ENCODE data around the gene F12. TPM values are rescaled to one million over a fixed set of nuclear protein-coding genes. Genes with fewer than 3 reads are reported as not detected.
"Not testable (repeated sequence)": the region's sequence is repeated elsewhere in the genome, so short reads cannot be mapped to it uniquely, and the experiment has no call there.

The F12 gene
- total RNA-seq, 1 donor from 2014 or later = 0.51 TPM

DNA sequence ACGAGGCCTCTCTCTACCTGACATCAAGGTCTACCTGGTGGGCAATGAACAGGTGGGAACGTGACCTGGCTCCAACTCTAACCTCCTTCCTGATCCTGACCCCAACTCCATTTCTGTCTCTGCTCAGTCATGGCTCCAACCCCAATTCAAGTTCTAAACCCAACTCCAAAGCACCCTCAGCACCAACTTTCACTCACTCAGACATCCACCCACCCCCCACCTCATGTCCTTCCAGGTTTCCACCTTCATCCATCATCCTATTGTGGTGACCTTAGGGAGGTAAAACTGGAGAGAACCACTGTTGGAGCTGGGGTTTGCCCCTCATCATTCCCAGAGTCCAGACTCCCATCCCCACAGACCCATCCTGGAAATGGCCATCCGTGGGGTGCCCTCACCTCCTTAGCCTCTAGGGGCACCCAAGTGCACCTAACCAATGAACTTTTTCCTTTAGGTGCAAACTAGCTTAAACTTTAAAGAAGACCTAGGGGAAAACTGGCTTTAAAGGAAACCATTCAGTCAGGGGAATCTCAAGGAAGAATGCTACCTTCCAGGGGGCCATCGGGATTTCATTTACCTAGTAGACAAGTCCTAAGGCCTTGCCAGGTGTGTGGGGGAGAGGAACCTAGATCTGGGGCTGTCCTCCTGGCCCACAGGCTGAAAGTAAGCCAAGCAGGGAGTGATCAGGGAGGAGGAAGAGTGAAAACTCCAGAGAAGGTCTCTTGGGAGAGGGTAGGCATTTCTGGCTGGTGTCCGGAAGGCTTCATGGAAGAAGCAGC lies 40.3 kb downstream of the F12 start:
- DNase-seq = no peak

DNA sequence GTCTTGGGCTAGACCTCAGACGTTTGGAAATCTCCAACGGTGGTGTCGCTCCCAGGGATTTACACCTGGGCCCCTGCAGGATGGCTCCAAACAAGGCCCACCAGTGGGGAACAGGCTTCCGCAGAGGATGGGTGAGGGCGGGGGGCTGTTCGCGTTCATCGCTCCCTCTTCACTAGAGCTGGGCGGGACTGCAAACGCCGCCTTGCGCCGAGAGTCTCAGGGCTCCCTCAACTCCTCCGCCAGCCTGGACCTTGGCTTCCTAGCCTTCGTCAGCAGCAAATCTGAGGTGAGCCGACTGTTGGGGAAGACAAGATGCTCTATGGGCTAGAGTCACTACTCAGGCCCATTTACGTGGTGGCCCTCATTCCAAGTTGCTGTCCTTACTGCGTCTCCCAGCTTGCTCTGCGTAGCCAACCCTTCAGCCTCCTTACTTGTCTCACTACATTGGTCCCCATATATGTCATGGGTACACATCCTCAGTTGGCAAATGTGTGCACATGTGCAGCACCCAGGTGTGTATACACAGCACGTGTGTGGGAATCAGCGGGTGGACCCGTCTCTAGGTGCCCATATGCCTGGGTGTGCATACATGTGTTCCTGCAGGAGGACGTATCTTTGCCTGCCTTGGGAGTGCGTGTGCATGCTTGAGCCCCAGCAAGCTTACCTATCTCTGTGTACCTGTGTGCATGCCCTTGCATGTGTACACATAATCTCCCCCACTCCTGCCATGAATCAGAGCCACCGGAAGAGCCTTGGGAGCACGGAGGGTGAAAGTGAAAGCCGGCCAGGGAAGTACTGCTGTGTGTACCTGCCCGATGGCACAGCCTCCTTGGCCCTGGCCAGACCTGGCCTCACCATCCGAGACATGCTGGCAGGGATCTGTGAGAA lies 41.1 kb downstream of the F12 start:
- no peak for DNase-seq

DNA sequence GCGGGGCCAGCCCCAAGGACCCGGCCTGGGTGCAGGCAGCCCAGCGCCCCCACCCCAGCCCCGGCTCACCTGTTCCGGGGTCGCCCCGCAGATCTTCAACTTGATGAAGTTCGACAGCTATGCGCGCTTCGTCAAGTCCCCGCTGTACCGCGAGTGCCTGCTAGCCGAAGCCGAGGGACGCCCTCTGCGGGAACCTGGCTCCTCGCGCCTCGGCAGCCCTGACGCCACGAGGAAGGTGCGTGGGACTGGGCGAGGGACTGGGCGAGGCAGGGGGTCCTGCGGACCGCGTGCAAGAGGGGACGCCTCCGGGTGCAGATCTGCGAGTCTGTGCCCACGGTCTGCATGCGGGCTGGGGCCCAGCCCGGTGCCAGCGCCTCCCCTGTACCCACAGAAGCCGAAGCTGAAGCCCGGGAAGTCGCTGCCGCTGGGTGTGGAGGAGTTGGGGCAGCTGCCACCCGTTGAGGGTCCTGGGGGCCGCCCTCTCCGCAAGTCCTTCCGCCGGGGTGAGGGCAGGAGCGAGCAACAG lies 42.0 kb downstream of the F12 start:
- no peak for DNase-seq

GRCh38 chr5:177366528-177367322 lies 42.6 kb downstream of the F12 start:
- DNase-seq = peak; percentile 94

GRCh38 chr5:177365845-177366527 lies 43.4 kb downstream of the F12 start:
- no peak for DNase-seq

- DNase-seq = no peak
Measured at GRCh38 chr5:177364159-177364962, 45.0 kb downstream of the F12 start.

GRCh38 chr5:177363565-177363964 lies 45.8 kb downstream of the F12 start:
- DNase-seq = no peak

- peak; percentile 69 for DNase-seq
Measured at GRCh38 chr5:177362610-177363507, 46.5 kb downstream of the F12 start.

GRCh38 chr5:177362292-177362609 lies 47.1 kb downstream of the F12 start:
- no peak for DNase-seq

DNA sequence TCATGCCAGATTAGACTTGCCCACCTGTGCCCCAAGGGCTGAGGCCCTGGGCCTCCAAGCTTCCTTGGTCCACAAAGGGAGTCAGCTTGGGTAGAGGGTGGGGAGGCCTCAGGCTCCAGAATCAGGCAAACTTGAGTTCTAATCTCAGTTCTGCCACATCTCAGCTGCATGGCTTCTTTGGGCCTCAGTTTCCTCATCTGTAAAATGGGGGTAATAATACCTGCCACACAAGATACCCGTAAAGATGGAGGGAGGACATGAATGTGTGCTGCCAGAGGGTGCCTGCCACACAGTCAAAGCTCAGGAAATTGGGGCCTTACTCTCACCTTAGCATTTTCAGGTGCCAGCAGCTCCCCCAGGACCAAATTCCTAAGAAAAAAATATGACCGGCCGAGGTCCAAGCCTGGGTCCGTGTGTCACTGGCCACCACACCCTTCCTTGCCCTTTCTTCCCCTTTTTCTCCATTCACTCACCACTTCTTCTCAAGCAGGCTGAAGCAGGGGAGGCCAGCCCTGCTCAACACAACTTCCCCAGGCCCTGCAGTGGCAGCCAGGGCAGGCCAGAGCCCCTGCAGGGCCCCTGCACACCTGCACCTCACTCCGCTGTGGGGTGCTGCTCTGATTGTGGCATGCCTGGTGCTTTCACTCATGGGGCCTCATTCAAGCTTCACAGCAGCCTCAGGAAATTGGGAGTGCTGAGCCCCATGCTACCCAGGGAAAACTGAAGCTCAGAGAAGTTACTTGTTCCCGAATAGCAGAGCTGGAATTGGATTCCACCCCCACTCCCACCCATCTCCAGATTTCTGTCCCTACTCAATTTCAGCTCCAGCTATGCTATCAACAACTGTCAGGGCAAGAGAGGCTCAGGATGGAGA lies 47.7 kb downstream of the F12 start:
- DNase-seq = no peak

GRCh38 chr5:177360740-177361139 lies 48.6 kb downstream of the F12 start:
- DNase-seq = not testable (repeated sequence)

DNA sequence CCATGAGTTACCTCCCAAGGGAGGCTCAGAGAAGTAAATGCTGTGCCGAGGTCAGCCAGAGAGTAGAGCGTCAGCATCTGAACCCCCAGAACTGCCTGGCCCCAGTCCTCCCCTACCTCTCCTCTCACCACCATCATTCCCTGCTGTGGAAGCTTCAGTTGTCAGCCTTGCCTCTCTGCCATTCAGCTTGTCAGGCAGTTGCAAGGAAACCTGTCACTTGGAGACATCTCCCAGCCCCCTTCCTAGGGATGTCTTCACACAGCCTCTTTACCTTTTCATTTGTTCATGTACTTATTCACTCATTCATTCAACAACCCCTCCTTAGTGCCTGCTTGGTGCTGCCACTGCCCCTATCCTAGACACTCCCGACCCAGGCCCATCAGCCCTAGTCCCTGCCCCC lies 49.5 kb downstream of the F12 start:
- no peak for DNase-seq

GRCh38 chr5:177359451-177359851 lies 49.9 kb downstream of the F12 start:
- no peak for DNase-seq

DNA sequence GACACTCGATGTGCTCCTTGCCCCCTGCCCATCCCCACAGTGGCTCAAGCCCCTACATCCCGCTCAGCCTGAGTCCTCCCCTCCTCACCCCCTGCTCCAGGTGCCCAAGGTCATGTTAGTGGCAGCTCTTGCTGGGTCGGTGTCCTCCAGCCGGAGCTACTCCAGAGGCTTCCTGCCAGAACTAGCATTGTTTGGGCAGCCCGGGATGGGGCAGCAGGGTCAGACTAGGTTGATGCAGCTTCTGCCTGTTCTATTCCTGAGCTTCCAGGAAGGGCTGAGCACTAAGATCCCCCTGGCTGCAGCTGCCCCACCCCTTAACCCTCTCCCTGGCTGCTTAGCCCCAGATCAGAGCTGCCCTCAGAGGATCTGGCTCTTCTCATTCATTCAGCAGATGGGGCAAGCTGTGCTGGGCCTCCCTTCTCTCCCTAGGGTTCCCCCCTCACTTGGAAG lies 51.0 kb downstream of the F12 start:
- DNase-seq = no peak

DNA sequence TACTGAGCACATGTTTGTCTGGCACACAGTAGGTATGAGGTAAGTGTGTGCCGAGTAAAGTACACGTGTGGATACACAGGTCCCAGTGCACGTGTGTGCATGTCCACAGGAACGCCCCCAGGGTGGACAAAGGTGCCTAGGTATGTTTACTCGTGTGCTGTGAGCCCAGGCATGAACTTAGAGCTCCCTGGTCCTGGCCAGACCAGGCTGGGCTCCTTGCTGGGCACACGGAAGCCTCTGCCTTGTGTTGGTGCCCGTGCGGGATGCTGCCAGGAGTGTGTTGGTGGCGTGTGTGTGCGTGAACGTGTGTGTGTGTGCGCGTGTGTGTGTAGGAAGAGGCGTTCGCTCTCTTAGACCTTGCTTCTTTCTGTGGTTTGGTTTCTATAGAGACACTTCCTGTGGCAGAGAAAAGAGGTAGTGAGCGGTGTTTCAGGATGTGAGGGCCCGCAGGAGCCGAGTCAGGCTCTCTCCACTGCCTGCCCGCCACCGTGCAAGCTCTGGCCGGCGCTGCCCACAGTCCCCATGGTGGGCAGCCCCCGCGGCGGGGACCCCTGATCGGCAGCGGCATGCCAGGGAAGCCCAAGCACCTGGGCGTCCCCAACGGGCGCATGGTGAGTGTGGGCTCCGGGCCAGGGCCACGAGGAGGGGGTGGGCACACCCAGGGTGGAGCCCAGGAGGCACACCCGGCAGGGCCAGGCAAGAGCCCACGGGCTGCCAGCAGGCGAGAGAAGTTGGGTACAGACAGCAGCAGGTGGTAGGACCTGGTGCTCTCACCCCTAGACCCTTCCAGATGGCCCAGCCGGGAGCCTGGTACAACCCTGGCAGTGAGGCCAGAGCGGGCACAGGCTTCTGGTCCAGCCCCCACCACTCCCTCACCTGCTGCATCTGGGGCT lies 51.7 kb downstream of the F12 start, which contains the start of gene RGS14:
Gene RGS14, plus strand, starts transcription at position 466 of the 893 bp plus-strand sequence. Its CDS starts 101 bp downstream, at position 567.
- peak; percentile 37 for DNase-seq

- DNase-seq = no peak
Measured at GRCh38 chr5:177357146-177357458, 52.3 kb downstream of the F12 start.

DNA sequence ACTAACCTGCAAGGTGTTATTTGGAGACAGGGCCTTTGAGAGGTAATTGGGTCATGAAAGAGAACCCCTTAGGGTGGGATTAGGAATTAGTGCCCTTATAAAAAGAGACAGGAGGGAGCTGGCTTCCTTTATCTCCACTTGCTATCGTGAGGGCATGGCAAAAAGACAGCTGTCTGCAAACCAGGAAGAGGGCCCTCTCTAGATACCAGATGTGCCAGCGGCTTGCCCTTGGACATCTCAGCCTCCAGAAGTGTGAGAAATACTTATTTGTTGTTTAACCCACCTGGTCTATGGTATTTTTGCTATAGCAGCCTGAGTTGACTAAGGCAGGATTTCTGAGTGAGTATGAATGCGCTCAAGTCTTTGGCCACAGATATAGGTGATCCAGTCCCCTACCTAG lies 52.6 kb downstream of the F12 start:
- no peak for DNase-seq

GRCh38 chr5:177355868-177356168 lies 53.5 kb downstream of the F12 start:
- DNase-seq = no peak
